Retinal pigment epithelial cell (primary cell): Measurements from ENCODE around the gene CUX1.
"Not testable (repeated sequence)": the region's sequence is repeated elsewhere in the genome, so short reads cannot be mapped to it uniquely, and the experiment has no call there.

Experiments
- DNase-seq: peaks from one replicate; pipeline ENCODE4 v3.0.0-alpha.2; 2010; ENCODE audit warnings: low read depth
- H3K4me3 ChIP-seq: 2 replicates; pipeline ENCODE4 v1.5.1; 2011; ENCODE audit warnings: mild to moderate bottlenecking, low read length, control low read depth, moderate library complexity
- CTCF ChIP-seq: conservative IDR thresholded peaks from 2 replicates; pipeline ENCODE4 v1.5.1; 2011; ENCODE audit warnings: low read depth, low read length, control low read depth, inconsistent platforms

The CUX1 gene

GRCh38 chr7:102029616-102030015 is 212.2 kb downstream of the CUX1 start:
- DNase-seq, result no peak
- H3K4me3 ChIP-seq, result no peak overlapping the region
- TF ChIP-seq CTCF, result no peak

DNA sequence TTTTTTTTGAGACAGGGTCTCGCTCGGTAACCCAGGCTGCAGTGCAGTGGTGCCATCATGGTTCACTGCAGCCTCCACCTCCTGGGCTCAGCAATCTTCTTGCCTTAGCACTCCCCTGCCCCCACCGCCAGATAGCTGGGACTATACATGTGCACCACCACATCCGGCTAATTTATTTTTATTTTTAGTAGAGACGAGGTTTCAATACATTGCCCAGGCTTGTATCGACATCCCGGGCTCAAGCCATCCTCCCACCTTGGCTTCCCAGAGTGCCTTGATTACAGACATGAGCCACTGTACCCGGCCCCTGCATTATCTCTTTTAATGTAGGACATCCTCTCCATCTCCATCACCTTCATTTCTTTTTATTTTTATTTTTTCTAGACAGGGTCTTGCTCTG is 213.3 kb downstream of the CUX1 start:
- TF ChIP-seq CTCF, result no peak
- DNase-seq, result no peak
- no peak overlapping the region for H3K4me3 ChIP-seq

DNA sequence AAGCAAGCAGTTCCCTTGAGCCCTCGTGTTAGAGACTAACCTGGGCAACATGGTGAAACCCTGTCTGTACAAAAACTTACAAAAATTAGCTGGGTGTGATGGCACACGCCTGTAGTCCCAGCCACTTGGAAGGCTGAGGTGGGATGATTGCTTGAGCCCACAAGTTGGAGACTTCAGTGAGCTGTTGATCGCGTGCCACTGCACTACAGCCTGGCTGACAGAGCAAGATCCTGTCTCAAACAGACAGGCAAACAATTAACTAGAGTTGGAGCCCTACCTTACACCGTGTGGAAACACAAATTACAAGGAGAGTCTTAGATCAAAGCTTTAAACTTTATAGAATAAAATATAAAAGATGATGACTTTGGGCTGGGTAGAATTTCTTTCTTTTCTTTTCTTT is 219.5 kb downstream of the CUX1 start:
- no peak for DNase-seq
- TF ChIP-seq CTCF, result no peak
- no peak overlapping the region for H3K4me3 ChIP-seq

DNA sequence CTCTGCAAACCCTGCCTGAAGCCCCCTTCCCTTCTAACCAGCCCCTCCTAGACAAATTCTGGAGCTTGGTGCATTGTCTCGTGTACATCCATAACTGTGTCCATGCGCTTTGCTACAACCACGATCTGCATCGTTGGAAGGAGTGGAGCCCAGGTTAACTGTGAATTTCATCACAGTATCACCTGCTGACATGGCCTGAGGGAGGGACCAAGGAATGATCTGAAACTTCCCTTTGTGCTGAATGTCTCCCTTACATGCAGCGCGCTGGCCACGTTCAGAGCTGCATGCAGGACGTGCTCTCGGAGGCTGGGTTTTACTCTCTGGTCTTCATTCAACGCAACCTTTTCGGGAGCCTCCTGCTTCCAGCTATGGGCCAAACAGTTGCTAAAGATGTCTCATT is 222.3 kb downstream of the CUX1 start:
- no peak for DNase-seq
- H3K4me3 ChIP-seq, result no peak overlapping the region
- TF ChIP-seq CTCF, result no peak

- no peak overlapping the region for H3K4me3 ChIP-seq
- TF ChIP-seq CTCF, result no peak
- no peak for DNase-seq
Measured at GRCh38 chr7:102040569-102040968, 223.1 kb downstream of the CUX1 start.

- DNase-seq, result peak; percentile 56
- H3K4me3 ChIP-seq, result no peak overlapping the region
- no peak for TF ChIP-seq CTCF
Measured at GRCh38 chr7:102042016-102042656, 224.7 kb downstream of the CUX1 start.

- H3K4me3 ChIP-seq, DNase-seq: not testable (repeated sequence)
Measured at GRCh38 chr7:102042796-102043195, 225.4 kb downstream of the CUX1 start.

DNA sequence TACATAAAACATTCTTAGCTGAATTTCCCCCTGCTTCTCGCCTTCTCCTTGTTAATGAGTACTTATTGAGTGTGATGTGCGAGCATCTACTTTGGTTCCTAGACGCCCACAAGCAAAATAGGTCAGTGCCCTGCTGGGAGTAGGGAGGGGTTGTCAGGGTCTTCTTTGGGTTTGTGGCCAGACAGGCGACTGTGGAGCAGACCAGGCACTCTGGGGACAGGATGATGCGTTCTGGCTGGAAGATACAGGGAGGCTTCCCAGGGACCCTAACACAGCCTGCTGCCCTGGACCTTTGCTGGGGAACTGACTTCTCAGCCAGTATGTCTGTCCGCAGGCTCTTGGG is 227.2 kb downstream of the CUX1 start:
- no peak for DNase-seq
- no peak overlapping the region for H3K4me3 ChIP-seq
- no peak for TF ChIP-seq CTCF
